SW480 (cell line): ENCODE results near the gene APH1A.
"Not testable (repeated sequence)": the region's sequence is repeated elsewhere in the genome, so short reads cannot be mapped to it uniquely, and the experiment has no call there.

Source experiments
- DNase-seq: peaks from one replicate; pipeline ENCODE4 v3.0.0-alpha.2; 2016; ENCODE audit warnings: low spot score

Gene APH1A

DNA sequence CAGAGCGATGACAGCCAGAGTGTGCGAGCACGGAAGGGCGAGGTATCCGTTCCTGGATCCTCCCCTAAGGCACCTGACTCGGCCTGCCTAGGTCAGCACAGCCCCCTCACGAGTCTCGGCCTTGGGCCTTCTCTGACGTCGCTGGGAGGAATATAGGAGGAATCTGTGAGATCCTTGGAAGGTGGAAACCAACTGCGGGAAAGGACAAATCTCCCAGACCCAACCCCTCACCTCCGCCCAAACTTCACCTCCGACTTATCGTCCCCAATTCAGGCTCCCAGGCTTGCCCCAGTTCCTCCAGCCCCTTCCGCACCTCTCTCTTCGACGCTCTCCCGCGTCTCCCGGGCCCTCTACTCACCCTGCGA is 494 bp downstream of the APH1A start:
- DNase-seq = peak; percentile 8

DNA sequence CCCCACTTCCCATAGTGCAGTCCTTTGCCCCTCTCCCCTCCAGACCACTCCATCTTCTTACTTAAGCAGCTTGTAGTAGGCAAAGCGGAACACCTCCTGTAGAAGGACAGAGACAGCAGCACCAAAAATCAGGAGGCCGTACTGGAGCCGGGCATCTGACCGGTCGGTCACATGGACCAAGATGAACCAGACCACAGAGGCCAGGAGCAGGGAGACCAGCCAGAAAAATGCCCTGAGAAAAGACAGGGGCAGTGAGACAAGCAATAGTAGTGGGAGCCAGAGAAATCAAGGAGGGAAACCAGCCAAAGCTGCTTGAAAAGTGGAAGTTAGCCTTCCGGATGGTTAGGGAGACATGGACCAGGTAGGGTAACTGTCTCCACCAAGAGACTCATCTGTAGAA is 920 bp downstream of the APH1A start:
- DNase-seq = no peak

DNA sequence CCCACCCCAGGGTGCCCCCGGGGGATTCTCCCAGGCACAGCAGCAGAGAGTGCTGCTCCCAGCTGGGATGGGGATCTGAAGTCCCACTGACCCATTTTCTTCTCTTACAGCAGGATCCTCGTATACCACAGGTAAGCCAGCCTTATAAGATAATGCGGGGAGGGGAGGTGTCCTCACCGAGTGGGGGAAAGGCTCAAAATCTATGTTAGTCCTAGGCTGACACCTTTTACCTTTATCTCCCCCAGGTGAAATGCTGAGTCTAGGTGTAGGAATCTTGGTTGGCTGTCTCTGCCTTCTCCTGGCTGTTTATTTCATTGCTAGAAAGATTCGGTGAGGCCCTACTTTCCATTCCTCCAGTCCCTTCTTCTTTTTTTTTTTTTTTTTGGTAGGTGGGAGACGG is 5.3 kb downstream of the APH1A start:
- no peak for DNase-seq

DNA sequence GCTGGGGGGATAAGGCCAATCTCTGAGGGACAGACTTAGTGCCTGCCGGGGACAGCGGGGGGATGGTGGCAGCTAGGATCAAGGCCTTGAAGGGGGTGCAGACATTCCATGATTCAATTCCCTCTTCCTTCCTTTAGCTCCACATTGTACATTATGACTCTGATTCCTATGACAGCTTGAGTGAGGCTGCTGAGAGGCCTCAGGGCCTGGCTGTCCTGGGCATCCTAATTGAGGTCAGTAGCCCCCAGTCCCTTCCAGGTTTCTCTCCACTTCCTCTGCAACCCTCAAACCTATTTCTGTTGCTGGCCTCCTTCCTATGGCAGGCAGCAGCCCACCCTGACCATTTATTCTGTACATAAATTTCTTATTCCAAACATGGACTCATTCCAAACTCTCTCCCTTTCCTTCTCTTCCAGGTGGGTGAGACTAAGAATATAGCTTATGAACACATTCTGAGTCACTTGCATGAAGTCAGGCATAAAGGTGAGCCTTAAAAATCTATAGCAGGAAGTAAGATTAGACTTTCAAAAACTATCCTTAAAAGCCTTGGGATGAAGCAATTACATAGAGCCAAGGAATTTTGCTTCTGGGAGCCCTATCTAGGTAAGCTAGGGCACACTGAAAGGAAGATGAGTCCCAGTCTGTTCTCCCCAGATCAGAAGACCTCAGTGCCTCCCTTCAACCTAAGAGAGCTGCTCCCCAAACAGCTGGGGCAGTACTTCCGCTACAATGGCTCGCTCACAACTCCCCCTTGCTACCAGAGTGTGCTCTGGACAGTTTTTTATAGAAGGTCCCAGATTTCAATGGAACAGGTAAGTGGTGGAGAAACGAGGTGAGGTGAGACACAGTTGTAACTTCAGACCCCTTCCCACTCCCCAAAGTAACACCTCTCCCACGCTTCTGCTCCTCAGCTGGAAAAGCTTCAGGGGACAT is 6.2 kb downstream of the APH1A start:
- DNase-seq = no peak

DNA sequence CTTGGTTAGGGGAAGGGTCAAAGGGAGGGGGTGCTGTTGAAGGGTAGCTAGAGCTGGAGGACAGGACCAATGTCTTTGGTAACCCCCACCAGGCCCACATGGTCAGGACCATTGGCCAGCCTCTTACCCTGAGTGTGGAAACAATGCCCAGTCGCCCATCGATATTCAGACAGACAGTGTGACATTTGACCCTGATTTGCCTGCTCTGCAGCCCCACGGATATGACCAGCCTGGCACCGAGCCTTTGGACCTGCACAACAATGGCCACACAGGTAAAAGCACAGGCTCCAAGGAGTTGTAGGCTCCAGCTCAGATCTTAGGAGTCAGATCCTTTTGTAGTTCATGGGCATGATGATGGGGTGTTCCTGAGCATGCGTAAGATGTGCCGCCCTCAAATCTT is 7.4 kb downstream of the APH1A start:
- no peak for DNase-seq

DNA sequence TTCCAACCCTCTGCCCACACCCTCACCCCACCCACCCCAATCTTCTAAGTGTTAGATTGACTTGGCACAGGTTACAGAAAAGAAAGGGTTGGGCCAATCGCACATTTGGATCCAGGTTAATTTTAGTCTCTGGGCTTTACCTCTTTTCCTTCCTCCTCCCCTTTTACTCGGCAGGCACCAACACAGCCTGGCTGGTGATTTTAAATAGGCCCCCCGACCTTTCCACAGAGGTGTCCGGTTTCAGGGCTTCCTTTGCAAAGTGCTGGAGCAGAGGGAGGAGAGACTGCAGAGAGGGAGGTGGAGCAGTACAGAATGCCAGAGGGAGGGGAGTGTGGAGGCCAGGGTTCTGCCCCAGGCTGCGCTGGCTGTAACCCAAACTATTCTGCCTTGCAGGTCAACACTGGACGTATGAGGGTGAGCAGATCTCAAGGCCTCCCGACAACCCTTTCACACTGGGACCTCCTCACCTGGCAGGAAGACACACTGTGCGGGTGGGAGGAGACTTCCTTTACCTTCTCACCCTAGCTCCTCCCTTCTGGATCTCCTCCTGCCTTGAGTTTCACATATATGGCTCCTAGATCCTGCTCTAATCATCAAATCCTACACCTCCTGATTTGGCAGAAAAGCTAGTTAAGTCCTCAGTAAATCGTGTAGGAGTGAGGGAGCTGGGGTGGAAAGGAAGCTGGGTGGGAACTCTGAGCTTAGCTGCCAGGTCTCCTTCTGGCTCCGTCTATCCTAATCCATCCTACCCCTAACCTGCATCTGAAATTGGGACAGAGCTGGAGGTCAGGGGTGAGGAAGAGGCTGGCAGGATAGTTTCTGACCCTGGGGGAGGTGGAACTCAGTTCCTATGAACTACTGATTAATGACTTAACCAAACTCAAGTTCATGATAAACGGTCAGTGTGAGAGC is 8.8 kb downstream of the APH1A start:
- DNase-seq = peak; percentile 53

DNA sequence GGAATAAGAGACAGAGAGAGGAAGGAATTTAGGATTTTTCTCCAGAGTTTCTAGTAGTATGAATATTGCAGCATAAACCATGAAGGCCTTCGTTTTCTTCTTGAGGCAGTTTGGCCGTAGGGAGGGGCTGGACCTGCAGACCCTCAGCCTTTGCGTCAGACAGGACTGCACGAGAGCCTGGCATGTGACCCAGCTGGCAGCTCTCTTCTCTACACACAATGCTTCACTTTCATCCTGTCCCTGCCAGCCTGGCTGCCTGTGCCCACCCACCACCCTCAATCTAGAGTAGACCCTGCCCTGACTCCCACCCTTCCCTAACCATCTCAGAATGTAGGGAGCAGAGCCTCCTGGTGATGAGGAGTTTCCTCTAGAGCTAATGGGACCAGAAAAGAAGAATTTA is 9.6 kb downstream of the APH1A start:
- no peak for DNase-seq

DNA sequence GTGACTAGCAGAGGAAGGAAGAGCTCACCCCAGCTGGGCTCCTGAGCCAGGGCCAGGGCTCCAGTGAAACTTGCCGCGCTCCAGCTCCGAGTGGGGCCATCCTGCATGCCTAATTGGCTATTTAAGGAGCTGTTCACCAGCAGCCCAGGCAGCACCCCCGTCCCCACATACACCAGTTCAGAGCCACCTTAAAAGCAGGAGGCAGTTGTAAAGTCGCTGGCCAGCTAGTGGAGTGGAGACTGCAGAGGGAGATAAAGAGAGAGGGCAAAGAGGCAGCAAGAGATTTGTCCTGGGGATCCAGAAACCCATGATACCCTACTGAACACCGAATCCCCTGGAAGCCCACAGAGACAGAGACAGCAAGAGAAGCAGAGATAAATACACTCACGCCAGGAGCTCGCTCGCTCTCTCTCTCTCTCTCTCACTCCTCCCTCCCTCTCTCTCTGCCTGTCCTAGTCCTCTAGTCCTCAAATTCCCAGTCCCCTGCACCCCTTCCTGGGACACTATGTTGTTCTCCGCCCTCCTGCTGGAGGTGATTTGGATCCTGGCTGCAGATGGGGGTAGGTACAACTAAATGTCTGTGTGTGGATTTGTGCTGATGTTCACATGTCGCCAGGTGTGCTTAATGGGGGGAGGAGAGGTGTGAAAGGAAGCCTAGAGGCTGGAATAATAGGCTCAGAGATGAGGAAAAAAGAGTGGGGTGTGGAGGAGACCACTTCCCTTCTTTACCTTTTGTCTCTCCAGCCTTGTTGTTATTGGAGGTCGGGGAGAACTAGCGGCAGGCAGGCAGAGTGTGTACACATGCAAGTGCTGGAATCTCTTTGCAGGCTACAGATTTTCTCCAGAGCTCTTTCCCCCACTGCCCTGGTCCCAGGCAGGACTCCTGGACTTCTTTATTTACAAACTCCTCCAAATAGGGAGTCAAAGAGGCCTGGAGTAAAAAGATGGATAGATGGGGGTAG is 10.9 kb downstream of the APH1A start, which contains the start of gene CA14:
TSS of gene CA14 (plus strand) at position 151 of the 962 bp plus-strand sequence. CDS start at position 506, 355 bp downstream.
- no peak for DNase-seq

DNA sequence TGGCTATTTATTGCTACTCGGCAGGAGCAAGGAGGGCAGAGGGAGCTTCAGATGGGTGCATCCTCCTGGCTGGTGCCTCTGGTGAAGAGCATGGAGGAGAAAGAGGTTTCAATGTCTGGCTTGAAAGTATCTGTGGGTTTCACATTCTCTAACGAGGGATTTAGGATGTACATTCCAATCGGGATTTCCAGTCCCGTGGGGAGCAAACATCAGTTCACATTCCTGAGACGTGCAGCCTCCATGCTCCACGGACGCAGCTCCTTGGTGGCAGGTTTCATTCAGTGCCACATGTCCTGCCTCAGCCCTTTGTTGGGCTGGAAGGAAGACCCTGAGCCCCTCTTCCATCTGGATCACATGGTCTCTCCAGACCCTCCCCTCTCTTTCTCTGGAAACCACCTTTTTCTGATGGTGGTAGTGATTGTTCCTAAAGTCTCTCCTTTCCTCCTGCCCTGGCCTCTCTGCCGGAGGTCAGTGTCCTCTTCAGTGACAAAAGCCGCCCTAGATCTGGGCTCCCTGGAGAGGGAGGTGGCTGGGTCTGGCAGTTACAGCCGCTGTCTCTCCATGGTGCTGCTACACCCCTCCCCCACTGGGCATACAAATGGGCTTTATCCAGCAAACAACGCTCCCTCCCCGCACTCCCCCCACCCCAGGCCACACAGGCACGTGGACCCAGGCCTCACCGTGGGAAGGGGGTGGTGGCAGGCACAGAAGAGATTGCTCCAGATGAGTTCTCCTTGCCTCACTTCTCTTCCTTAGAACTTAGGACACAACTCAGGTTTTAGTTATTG is 12.1 kb downstream of the APH1A start:
- DNase-seq = no peak

DNA sequence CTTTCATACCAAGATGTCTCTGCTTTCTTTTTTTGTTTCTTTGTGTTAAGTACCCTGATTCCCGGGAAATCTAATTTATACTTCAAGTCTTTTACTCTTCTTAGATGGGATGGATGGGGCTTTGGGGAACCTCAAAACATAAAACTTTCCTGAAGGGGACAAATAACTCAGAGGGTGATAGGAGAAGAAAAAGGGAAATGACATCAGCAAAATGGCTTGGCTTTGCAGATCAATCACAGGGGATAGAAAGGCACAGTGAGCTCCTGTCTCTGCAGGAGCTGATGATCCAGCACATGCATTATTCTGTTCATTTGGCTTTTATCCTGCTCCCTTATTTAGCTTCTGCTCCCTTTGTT is 12.6 kb downstream of the APH1A start:
- DNase-seq = no peak

DNA sequence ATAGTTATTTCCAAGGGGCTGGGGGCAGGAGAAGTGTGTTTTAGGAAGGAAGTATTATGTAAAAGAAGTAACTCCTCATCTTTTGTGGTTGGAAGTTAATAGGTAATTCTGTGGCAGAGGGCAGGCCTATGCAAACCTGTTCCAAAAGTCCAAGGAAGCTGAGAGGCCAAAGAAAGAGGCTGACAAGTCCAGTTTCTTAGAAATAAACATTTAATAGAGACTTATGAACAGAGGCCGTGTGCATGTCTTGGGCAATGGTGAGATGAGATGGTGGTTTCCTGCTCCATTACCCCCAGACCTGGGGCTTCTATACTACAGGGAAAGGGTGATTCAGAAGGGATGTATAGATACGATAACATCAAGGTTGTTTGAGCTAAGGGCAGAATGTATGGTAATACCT is 18.9 kb downstream of the APH1A start:
- no peak for DNase-seq

DNA sequence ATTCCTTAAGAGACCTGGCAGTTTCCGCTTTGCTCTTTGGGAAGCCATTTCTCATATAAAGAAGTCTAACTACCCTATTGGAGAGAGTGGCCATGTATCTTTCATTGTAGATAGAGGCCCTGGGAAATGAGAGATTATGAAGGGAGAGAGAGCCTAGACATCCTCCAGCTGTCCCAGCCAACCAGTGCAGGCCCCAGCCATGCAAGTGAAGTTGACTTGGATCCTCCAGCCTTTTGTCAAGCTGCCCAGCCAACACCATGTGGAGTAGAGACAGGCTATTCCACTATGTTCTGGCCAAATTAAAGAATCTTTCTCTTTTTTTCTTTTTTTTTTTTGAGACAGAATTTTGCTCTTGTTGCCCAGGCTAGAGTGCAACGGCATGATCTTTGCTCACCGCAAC is 25.8 kb downstream of the APH1A start:
- DNase-seq = no peak

DNA sequence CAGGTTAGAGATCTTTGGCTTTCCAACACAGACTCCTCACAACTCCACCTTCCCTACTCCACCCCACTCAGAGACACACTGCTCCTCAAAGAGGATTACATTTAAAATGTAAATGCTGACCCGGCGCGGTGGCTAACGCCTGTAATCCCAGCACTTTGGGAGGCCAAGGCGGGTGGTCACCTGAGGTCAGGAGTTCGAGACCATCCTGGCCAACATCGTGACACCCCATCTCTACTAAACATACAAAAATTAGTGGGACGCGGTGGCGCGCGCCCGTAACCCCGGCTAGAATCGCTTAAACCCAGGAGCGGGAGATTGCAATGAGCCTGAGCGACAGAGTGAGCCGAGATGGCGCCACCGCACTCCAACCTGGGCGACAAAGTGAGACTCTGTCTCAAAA is 31.1 kb downstream of the APH1A start:
- no peak for DNase-seq

DNA sequence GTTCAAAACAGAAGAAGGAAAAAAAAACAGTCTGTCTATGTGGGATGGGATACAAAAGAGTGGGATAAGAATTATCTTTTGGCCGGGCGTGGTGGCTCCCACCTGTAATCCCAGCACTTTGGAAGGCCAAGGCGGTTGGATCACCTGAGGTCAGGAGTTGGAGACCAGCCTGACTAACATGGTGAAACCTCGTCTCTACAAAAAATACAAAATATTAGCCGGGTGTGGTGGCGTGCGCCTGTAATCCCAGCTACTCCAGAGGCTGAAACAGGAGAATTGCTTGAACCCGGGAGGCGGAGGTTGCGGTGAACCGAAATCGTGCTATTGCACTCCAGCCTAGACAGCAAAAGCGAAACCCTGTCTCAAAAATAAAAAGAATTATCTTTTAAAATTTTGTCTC is 31.6 kb downstream of the APH1A start:
- not testable (repeated sequence) for DNase-seq

DNA sequence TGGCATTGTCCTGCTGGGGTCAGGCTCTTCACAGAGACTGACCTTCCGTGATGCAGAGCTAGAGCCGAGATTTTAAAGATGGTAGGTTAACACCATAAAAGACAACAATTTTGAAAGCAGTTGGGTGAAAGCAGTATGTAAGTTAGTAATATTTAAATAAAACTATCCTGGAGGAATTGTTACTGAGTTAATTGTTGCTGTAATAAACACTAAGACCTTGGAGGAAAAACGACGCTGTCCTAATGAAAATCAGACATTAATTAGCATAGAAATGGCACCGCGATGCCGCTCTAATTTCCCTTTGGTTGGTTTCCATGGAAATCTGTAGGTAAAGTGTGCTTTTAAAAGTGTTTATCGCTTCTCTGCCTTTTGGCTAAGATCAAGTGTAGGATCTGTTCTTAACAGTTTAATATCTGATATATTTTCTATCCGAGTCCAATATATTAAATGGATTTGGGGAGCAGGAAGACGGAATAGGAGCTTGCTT is 32.2 kb downstream of the APH1A start:
- DNase-seq = no peak

DNA sequence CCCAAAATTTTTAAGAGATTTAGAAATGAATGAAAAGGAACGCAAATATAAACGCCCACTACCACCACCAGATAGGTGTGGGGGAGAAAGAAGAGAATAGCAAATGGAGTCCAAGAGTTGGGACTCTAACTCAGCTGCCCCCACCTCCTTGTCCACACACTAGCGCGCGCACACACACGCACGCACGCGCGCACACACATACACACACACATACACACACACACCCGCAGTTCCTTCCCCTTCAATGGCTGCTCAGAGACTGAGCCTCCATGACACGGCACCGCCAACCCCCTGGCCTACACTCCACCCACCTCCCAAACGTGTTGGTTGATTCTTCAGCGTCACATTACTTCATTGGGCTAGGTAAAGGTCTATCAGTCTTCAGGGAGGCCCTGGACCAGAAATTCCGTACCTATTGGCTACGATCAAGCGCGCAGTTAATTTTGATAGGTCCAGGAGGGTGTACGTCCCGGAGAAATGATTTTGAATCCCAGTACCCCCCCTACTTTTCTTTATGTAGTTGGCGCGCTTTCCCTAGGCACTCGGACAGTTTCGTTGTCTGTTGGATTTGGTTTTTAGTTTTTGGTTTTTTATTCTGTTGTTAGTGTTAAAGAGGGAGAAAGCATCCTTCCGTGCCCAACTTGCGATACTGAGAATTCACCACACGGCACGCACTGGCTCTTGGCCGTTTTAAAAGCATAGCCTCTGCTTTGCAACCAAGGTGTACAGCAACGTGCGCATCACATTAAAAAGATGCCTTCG is 32.8 kb downstream of the APH1A start, which contains the start of gene ANP32E:
TSS of gene ANP32E (minus strand) at position 261 of the 762 bp plus-strand sequence. CDS start 326 bp downstream, outside the sequence.
- peak; percentile 99 for DNase-seq

DNA sequence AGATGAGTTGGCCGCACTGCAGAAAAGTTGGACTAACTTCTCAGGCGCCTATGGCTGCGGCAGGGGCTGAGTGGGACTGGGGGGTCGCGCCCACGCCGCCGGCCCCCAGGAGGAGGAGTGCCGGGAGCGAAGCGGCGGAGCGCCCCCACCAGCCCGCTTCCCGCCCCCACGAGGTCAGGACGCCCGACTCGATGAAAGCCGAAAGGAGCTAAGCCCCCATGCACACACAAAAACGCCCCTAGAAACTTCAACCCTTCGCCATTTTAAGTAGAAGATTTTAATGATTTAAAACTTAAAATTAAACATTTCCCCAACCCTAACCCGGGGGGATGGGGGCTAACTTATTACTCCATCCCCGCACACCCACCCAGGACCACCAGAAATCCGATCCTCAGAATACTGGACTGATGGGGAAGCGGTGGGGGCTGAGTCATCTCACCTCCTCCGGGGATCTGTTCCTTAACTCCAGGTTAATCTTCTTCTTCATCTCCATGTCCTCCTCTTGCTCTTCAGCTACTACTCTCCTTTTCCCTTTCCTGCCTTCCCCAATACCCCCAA is 33.4 kb downstream of the APH1A start:
- no peak for DNase-seq

DNA sequence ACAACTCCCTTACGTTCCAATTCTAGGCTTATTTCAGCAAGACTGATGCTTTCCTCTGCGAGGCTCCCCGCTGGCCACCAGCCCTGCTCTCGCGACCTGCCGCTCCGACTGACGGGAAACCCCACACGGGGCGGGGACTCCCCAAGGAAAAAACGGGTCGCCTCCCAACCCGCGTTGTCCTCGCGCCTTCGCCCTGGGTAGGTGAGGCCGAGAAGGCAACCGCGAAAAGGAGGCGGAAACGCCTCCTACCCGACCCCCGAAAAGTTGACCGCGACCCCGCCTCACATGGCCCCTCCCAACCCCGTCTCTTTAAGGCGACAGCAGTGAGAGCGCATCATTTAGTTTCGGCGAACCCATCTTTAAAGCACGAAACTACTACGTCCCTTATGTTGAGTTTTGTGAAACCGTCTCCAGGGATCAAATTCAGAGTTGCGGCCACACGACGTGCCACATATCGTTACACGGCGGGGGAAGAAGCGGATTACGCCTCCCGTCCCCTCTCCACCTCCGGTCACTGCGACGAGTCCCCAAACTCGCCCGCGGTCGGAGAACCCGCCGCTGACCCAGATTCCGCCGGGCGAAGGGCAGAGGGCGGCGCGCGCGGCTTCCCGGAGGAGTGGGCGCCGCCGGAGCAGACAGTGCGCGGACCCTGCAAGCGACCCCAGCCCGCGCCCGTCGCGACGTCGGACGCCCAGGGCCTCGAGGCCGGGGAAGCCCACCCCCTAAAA is 34.1 kb downstream of the APH1A start:
- peak; percentile 66 for DNase-seq

DNA sequence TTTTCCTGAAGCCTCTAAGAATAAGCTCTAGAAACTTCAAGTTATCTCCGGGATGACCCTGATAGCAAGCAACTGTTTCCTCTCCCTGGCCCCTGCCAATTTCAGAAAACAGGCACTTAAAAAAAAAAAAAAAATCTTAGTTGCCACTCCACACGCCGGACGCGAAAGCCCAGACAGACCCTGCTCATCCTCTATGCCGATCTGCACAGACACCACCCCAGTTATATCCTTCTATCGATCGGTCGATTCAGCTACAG is 34.6 kb downstream of the APH1A start:
- DNase-seq = no peak
